Hepatocyte (in vitro differentiated cells): ENCODE measurements around the gene SLC25A22.

Source experiments
- EZH2 ChIP-seq: fragments of 200-600 bp; sonication (generic); IDR thresholded peaks from 2 replicates; pipeline ENCODE4 v1.6.1; 2016; ENCODE audit warnings: antibody characterized with exemption, mild to moderate bottlenecking, borderline replicate concordance
- EZH2phosphoT487 ChIP-seq: fragments of 200-600 bp; sonication (generic); IDR thresholded peaks from one replicate; pipeline ENCODE4 v1.6.1; 2018; ENCODE audit warnings: antibody characterized with exemption, mild to moderate bottlenecking, low read depth, moderate library complexity; ENCODE audit not compliant: unreplicated experiment, severe bottlenecking
- TF ChIP-seq, protein P1 (sequence below): fragments of 200-600 bp; sonication (generic); IDR thresholded peaks from 2 replicates; pipeline ENCODE4 v1.5.1; 2016; ENCODE audit warnings: antibody characterized with exemption, mild to moderate bottlenecking; ENCODE audit not compliant: poor library complexity

- TF ChIP-seq, protein P1, sequence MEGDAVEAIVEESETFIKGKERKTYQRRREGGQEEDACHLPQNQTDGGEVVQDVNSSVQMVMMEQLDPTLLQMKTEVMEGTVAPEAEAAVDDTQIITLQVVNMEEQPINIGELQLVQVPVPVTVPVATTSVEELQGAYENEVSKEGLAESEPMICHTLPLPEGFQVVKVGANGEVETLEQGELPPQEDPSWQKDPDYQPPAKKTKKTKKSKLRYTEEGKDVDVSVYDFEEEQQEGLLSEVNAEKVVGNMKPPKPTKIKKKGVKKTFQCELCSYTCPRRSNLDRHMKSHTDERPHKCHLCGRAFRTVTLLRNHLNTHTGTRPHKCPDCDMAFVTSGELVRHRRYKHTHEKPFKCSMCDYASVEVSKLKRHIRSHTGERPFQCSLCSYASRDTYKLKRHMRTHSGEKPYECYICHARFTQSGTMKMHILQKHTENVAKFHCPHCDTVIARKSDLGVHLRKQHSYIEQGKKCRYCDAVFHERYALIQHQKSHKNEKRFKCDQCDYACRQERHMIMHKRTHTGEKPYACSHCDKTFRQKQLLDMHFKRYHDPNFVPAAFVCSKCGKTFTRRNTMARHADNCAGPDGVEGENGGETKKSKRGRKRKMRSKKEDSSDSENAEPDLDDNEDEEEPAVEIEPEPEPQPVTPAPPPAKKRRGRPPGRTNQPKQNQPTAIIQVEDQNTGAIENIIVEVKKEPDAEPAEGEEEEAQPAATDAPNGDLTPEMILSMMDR, result no peak
- TF ChIP-seq EZH2, result no peak
- TF ChIP-seq EZH2phosphoT487, result no peak
These were observed 22.0 kb upstream of the SLC25A22 start for GRCh38 chr11:819943-820649.
